ENCODE measurements around the gene PDE12.
"Not testable (repeated sequence)": the region's sequence is repeated elsewhere in the genome, so short reads cannot be mapped to it uniquely, and the experiment has no call there.

Gene PDE12

GRCh38 chr3:57586778-57587177 lies 30.7 kb downstream of the PDE12 start:
- no peak for DNase-seq

GRCh38 chr3:57587905-57588304 lies 31.8 kb downstream of the PDE12 start:
- DNase-seq: no peak

- DNase-seq: no peak
Measured at GRCh38 chr3:57592306-57592705, 36.2 kb downstream of the PDE12 start.

- DNase-seq: no peak
Measured at GRCh38 chr3:57594144-57594543, 38.1 kb downstream of the PDE12 start.

- DNase-seq: no peak
Measured at GRCh38 chr3:57594576-57594975, 38.5 kb downstream of the PDE12 start.

GRCh38 chr3:57596495-57597126 lies 40.5 kb downstream of the PDE12 start:
- DNase-seq: peak in 4 of 6 experiments; percentile 22 to 65 (median 40)

- peak; percentile 97 to 100 (median 99) for DNase-seq
Measured at GRCh38 chr3:57597127-57597923, 41.3 kb downstream of the PDE12 start, which contains the start of gene ARF4. Gene ARF4, minus strand, starts transcription at chr3:57597344. Its CDS starts 204 bp downstream, at chr3:57597140.

GRCh38 chr3:57598765-57599360 lies 42.8 kb downstream of the PDE12 start:
- peak in 1 of 6 experiments; percentile 10 for DNase-seq

GRCh38 chr3:57600195-57600594 lies 44.1 kb downstream of the PDE12 start:
- DNase-seq: no peak

GRCh38 chr3:57604971-57605370 lies 48.9 kb downstream of the PDE12 start:
- DNase-seq: no peak

GRCh38 chr3:57605683-57606082 lies 49.6 kb downstream of the PDE12 start:
- no peak for DNase-seq

GRCh38 chr3:57611870-57612269 lies 55.8 kb downstream of the PDE12 start:
- not testable (repeated sequence) for DNase-seq

- no peak for DNase-seq
Measured at GRCh38 chr3:57616233-57616632, 60.2 kb downstream of the PDE12 start.
